Pancreas (tissue), 10 donors: Measurements from ENCODE around the gene TRERF1. TPM values are rescaled to one million over a fixed set of nuclear protein-coding genes. Genes with fewer than 3 reads are reported as not detected.

Source experiments
- ATAC-seq, 4 donors: fragments of 200-7000 bp; cut with Tn5 transposase; one replicate each; pipeline versions ENCODE4 v1.8.0 to v1.9.1; 2020; ENCODE audit warnings: mild to moderate bottlenecking in 4 of 4, moderate library complexity in 4 of 4
- DNase-seq, 6 donors: peaks; one replicate each; pipeline ENCODE4 v3.0.0-alpha.2; 2020
- FAIRE-seq: peaks from 2 replicates; lab custom pipeline; 2012; peaks lifted over from hg19 to GRCh38; lab: Jason Lieb, UNC
- H3K27ac ChIP-seq, 4 donors: fragments of 200-600 bp; sonication (generic); 1 replicate in 3 of 4; 2 replicates in 1 of 4; pipeline versions ENCODE4 v1.5.0 to v1.8.0; 2020
- H3K27me3 ChIP-seq, 4 donors: fragments of 200-600 bp; one replicate each; pipeline ENCODE4 v1.8.0; 2021
- H3K36me3 ChIP-seq, 3 donors: fragments of 200-600 bp; sonication (generic) in 1 of 3; one replicate each; pipeline versions ENCODE4 v1.5.0 to v1.8.0; 2020 to 2021
- H3K4me1 ChIP-seq, 3 donors: fragments of 200-600 bp; one replicate each; pipeline ENCODE4 v1.8.0; 2021
- H3K4me3 ChIP-seq, 4 donors: fragments of 200-600 bp; sonication (generic) in 2 of 4; one replicate each; pipeline versions ENCODE4 v1.5.0 to v1.8.0; 2020 to 2021
- H3K9me3 ChIP-seq, 4 donors: fragments of 200-600 bp; one replicate each; pipeline ENCODE4 v1.8.0; 2021
- WGBS, 2 donors: extraction: QIAGEN DNeasy Blood & Tissue Kit; methylation state at CpG; one replicate each; pipeline ENCODE4 v1.1.7; 2013; 5-methylcytosine and 5-hydroxymethylcytosine counted together
- intact Hi-C, 3 donors: fragments of 100-400 bp; cut with DNase I; formaldehyde crosslinking; loops; one replicate each; pipeline versions ENCODE4 v1.11.1 to v1.14.2; 2022
- polyA plus RNA-seq, 2 donors: library from polyadenylated mRNA; stranded (reverse); fragments of 200-250 nt; gene quantifications; one replicate each; pipeline ENCODE4 v1.2.3, GENCODE V29; 2013
- total RNA-seq, 6 donors: library from RNA; stranded (reverse); fragmentation: NEBNext Ultra II Directional in 4 of 6; extraction: Animal tissue kit (Norgen Biotek cat#: 25700) in 4 of 6; gene quantifications; one replicate each; pipeline versions ENCODE4 v1.2.1 to v1.2.4, GENCODE V29; 2021 to 2023
- TF ChIP-seq, protein P1 (sequence below), 4 donors: fragments of 200-600 bp; sonication (generic) in 3 of 4; IDR thresholded peaks; one replicate each; pipeline versions ENCODE4 v1.5.0 to v1.8.0; 2021; ENCODE audit warnings: antibody characterized with exemption in 4 of 4
- donor health status: healthy with polysubstance abuse.
- donor health status: DM: no; HTN: no; CAD: no; lungs with moderate emphysema.
- donor health status: DM: no; HTN: no; CAD: no.
- donor health status: control.
- donor health status: control.
- donor health status: Bipolar disorder and iron deficiency.
- donor health status: DM: yes; HTN: yes; CAD: no.
- donor health status: DM: no; HTN: no; CAD: no.
- donor health status: DM: no; HTN: no; CAD: no.
- donor health status: DM: yes; HTN: yes; CAD: no.

Gene TRERF1
- total and polyA plus RNA-seq, 8 donors, result 0.94 to 2.5 (median 1.5) TPM

DNA sequence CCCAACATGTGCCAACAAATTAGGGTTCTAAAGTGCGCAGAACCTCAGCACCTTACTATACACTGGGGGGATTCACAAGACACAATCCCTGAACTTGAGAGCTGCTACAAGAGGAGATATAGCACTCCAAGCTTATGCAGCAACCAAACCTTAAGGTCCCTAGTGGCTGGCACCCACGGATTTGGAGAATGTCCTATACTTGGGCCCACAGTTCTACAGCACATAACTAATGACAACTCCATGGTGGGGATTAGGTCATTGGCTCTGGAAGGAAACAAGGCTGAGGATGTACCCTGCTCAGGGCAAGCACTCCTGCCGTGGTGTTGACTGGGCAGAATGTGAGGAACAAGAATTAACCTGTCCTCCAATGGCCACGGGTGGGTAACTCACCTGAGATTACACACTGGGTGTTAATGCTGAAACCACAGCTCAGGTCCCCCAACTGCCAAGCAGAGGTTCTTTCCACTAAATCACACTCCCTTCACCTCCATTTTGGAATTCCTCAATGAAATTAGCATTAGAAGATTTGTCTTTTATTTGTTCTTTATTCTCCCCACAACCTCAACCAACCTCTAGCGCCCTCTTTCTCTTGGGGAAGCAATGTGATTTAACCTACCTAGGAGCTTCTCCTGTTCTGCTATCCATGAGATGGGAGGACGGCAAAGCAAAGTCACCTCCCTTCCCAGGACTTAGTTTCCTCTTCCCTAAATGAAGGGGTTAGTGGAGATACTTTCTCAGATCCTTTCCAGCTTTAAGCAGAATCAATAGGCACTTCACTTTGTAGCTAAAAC lies 32.0 kb downstream of the TRERF1 start:
- ATAC-seq (no peak), DNase-seq (no peak), FAIRE-seq (no peak)
- no peaks in the 10 kb centered on the region for H3K27me3 ChIP-seq
- intact Hi-C loops, result no loop called here
- TF ChIP-seq, protein P1, sequence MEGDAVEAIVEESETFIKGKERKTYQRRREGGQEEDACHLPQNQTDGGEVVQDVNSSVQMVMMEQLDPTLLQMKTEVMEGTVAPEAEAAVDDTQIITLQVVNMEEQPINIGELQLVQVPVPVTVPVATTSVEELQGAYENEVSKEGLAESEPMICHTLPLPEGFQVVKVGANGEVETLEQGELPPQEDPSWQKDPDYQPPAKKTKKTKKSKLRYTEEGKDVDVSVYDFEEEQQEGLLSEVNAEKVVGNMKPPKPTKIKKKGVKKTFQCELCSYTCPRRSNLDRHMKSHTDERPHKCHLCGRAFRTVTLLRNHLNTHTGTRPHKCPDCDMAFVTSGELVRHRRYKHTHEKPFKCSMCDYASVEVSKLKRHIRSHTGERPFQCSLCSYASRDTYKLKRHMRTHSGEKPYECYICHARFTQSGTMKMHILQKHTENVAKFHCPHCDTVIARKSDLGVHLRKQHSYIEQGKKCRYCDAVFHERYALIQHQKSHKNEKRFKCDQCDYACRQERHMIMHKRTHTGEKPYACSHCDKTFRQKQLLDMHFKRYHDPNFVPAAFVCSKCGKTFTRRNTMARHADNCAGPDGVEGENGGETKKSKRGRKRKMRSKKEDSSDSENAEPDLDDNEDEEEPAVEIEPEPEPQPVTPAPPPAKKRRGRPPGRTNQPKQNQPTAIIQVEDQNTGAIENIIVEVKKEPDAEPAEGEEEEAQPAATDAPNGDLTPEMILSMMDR (IDR thresholded peaks at IDR 0.05), result no peak
- 79 to 84% methylated on average over 6 of the region's 6 CpGs for whole genome bisulfite sequencing, 2 donors
- H3K4me1 ChIP-seq, result no peaks in the 10 kb centered on the region
- H3K9me3 ChIP-seq, result no peaks in the 10 kb centered on the region
- no peak overlapping the region for H3K27ac ChIP-seq
- H3K36me3 ChIP-seq, result no peaks in the 10 kb centered on the region
- no peak overlapping the region for H3K4me3 ChIP-seq

DNA sequence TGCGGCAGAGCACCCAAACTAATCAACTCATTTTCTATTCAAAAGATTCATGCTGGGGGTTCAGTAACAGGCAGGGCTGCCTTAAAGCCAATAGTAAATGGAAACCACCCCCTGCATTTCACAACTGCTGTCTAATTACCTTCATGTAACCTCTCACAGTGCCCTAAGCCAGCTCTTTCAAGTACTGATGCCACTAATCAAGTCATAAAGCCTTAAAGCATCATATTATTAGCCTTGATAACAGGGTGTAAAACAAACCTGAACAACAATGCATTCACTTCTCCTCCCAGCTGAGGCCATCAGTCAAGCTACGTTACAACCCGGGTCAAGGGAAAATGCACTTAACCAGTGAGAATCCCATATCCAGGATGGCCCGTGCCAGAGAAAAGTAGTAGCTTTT lies 33.0 kb downstream of the TRERF1 start:
- Histone ChIP-seq H3K36me3 (no peaks in the 10 kb centered on the region), H3K4me3 (no peak overlapping the region), H3K27ac (no peak overlapping the region), H3K9me3 (no peaks in the 10 kb centered on the region), H3K4me1 (no peaks in the 10 kb centered on the region), H3K27me3 (no peaks in the 10 kb centered on the region)
- intact Hi-C loops, result no loop called here
- DNase-seq, result no peak
- ATAC-seq, result no peak
- WGBS, 2 donors, result 68 to 80% methylated on average over 4 of the region's 4 CpGs
- FAIRE-seq, result no peak
- TF ChIP-seq, protein P1 (IDR thresholded peaks at IDR 0.05), result no peak

DNA sequence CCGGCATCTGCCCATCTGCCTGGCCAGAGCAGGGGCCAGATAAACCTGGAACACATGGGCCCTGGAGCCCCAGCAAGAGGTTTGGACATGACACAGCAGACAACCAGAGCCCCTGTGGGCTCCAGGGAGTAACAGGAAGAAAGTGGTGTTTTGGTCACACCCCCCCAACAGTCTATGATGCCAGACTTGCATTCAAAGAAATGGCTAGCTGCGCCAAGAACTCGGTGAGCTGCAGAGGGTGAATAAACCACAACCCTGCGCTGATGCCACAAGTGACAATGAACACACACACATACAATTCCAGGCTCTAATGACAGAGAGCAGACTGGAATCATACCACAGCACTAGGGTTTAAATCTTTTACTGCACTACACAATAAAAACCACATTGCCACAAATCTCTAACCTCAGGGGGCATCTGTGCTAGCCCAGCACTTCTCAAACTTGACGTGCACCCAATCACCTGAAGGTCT lies 34.0 kb downstream of the TRERF1 start:
- no peak for FAIRE-seq
- Histone ChIP-seq H3K27me3 (no peaks in the 10 kb centered on the region), H3K4me1 (no peaks in the 10 kb centered on the region), H3K36me3 (no peaks in the 10 kb centered on the region), H3K4me3 (no peak overlapping the region), H3K27ac (no peak overlapping the region), H3K9me3 (no peaks in the 10 kb centered on the region)
- 89 to 92% methylated on average over 5 of the region's 5 CpGs for WGBS, 2 donors
- ATAC-seq, result no peak
- DNase-seq, result no peak
- TF ChIP-seq, protein P1 (IDR thresholded peaks at IDR 0.05), result no peak
- intact Hi-C loops, result no loop called here

DNA sequence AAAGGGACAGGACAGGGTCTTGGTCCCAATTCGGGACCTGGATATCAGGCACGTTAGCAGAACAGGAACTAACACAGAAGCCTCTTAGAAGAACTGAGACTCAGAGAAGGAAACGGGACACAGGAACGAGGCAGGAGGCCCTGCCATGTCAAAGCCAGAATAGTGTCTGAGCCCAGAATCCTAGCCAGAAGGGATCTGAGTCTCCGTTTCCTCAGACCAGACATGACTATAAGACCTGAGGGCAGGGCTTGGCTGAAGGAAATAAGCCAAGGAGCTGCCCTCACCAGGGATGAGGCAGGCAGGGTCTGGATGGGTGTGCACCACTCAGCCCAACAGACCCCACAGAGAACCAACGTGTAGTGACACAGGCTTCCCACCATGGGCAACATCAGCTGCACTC lies 40.3 kb downstream of the TRERF1 start:
- TF ChIP-seq, protein P1 (IDR thresholded peaks at IDR 0.05), result no peak
- 73 to 87% methylated on average over 6 of the region's 6 CpGs for WGBS, 2 donors
- H3K4me1 ChIP-seq, result no peaks in the 10 kb centered on the region
- no peak overlapping the region for H3K4me3 ChIP-seq
- no peaks in the 10 kb centered on the region for H3K27me3 ChIP-seq
- no peak for DNase-seq
- no peak for ATAC-seq
- FAIRE-seq, result no peak
- no peaks in the 10 kb centered on the region for H3K9me3 ChIP-seq
- no peak overlapping the region for H3K27ac ChIP-seq
- no peaks in the 10 kb centered on the region for H3K36me3 ChIP-seq
- intact Hi-C loops, result no loop called here

DNA sequence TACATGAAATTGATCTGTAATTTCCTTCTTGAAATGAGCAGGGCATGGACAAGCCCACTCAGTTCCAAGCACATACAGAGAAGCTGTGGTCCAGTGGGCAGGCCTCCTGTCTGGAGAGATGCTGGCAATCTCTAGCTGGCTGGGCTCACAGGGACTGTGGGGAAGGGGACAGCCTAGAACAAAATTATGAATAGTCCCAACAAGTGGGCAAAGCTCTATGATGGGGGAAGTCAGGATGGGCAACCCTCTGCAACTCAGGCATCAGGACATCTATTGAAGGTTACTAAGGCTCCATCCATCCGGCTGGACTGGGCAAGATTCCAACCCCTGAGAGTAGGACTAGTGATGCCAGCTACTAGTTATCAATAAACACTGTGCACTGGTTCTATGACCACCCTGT lies 40.9 kb downstream of the TRERF1 start:
- Histone ChIP-seq H3K27me3 (no peaks in the 10 kb centered on the region), H3K4me3 (no peak overlapping the region), H3K9me3 (no peaks in the 10 kb centered on the region), H3K4me1 (no peaks in the 10 kb centered on the region), H3K27ac (no peak overlapping the region), H3K36me3 (no peaks in the 10 kb centered on the region)
- FAIRE-seq (no peak), ATAC-seq (no peak), DNase-seq (no peak)
- TF ChIP-seq, protein P1 (IDR thresholded peaks at IDR 0.05), result no peak
- whole genome bisulfite sequencing, 2 donors, result 72 to 73% methylated on average over 1 of the region's 1 CpG
- intact Hi-C loops, result no loop called here
